GM23248 (cell line): ENCODE measurements around the gene ZSCAN22.
"Not testable (repeated sequence)": the region's sequence is repeated elsewhere in the genome, so short reads cannot be mapped to it uniquely, and the experiment has no call there.

Experiments used
- EZH2 ChIP-seq: fragments of 200-600 bp; sonication (generic); IDR thresholded peaks from 2 replicates; pipeline ENCODE4 v1.6.1; 2018; ENCODE audit warnings: antibody characterized with exemption, mild to moderate bottlenecking; ENCODE audit not compliant: insufficient read depth, poor library complexity, severe bottlenecking
- EZH2phosphoT487 ChIP-seq: fragments of 200-600 bp; sonication (generic); IDR thresholded peaks from 2 replicates; pipeline ENCODE4 v1.6.1; 2018; ENCODE audit warnings: antibody characterized with exemption, moderate library complexity, mild to moderate bottlenecking, low read depth; ENCODE audit not compliant: insufficient read depth

DNA sequence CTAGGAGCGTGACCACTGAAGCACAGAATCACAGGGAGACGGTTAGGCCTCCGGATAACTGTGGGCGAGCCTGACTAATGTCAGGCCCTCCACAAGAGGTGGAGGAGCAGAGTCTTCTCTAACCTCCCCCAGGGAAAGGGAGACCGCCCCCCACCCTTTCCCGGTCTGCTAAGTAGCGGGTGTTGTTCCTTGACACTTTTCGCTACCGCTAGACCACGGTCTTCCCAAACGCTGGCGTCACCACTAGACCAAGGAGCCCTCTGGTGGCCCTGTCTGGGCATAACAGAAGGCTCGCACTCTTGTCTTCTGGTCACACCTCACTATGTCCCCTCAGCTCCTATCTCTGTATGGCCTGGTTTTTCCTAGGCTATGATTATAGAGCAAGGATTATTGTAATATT lies 16.1 kb upstream of the ZSCAN22 start:
- not testable (repeated sequence) for TF ChIP-seq EZH2, EZH2phosphoT487
